GM12878 (cell line): ENCODE measurements around the gene EXOC4.

Experiments
- ATF3 ChIP-seq: IDR thresholded peaks from 2 replicates; pipeline ENCODE4 v1.6.1; 2011; ENCODE audit warnings: low read depth, mild to moderate bottlenecking, low read length, moderate library complexity, borderline replicate concordance; ENCODE audit errors: extremely low read depth
- CEBPB ChIP-seq, 2 experiments: fragments of 150-350 bp in 1 of 2; IDR thresholded peaks; 2 replicates each; pipeline ENCODE4 v1.6.1; 2012 to 2014; ENCODE audit warnings: low read depth in 2 of 2, low read length in 2 of 2, borderline replicate concordance in 1 of 2, inconsistent platforms in 1 of 2
- CTCF ChIP-seq, 3 experiments: IDR thresholded peaks in 2 of 3; conservative IDR thresholded peaks in 1 of 3; 2 replicates each; pipeline ENCODE4 v1.5.1; 2011; ENCODE audit warnings: low read depth in 3 of 3, low read length in 3 of 3, mild to moderate bottlenecking in 3 of 3, control low read depth in 2 of 3, moderate library complexity in 2 of 3, inconsistent platforms in 1 of 3, mixed read lengths in 1 of 3; ENCODE audit not compliant: control insufficient read depth in 2 of 3, insufficient read depth in 1 of 3; ENCODE audit errors: extremely low read depth in 1 of 3
- ESRRA ChIP-seq: IDR thresholded peaks from 2 replicates; pipeline ENCODE4 v1.6.1; 2012; ENCODE audit warnings: mild to moderate bottlenecking, low read length, improper control_type of control experiment
- JUNB ChIP-seq: IDR thresholded peaks from 2 replicates; pipeline ENCODE4 v1.6.1; 2016; ENCODE audit warnings: antibody characterized with exemption, mild to moderate bottlenecking
- MAX ChIP-seq: IDR thresholded peaks from 2 replicates; pipeline ENCODE4 v1.6.1; 2012; ENCODE audit warnings: low read depth, low read length, improper control_type of control experiment
- MXI1 ChIP-seq: fragments of 150-350 bp; IDR thresholded peaks from 2 replicates; pipeline ENCODE4 v1.6.1; 2011; ENCODE audit warnings: low read depth, mild to moderate bottlenecking, inconsistent platforms, low read length, improper control_type of control experiment
- POLR2AphosphoS5 ChIP-seq: IDR thresholded peaks from 2 replicates; pipeline ENCODE4 v1.6.1; 2011; ENCODE audit warnings: mild to moderate bottlenecking, low read length, inconsistent platforms
- RAD21 ChIP-seq: IDR thresholded peaks from 2 replicates; pipeline ENCODE4 v1.6.1; 2011; ENCODE audit warnings: mild to moderate bottlenecking, low read depth, low read length, moderate library complexity; ENCODE audit not compliant: insufficient read depth
- SP1 ChIP-seq: IDR thresholded peaks from one replicate; pipeline ENCODE4 v1.6.1; 2011; ENCODE audit warnings: low read depth, low read length
- TAF1 ChIP-seq: IDR thresholded peaks from 2 replicates; pipeline ENCODE4 v1.6.1; 2011; ENCODE audit warnings: mild to moderate bottlenecking, low read depth, low read length, borderline replicate concordance
- TCF12 ChIP-seq: IDR thresholded peaks from 2 replicates; pipeline ENCODE4 v1.6.1; 2011; ENCODE audit warnings: low read depth, mild to moderate bottlenecking, low read length

GRCh38 chr7:133309333-133309732 lies 56.5 kb downstream of the EXOC4 start:
- no peak for TF ChIP-seq MXI1
- no peak for TF ChIP-seq POLR2AphosphoS5
- no peak for TF ChIP-seq ATF3
- TF ChIP-seq SP1: no peak
- no peak for TF ChIP-seq CTCF (IDR thresholded peaks at IDR 0.05 in 2 of 3, conservative IDR thresholded peaks at IDR 0.05 in 1 of 3; ENCODE audit: control insufficient read depth in 2 of 3, extremely low read depth in 1 of 3, insufficient read depth in 1 of 3, low read depth in 3 of 3, low read length in 3 of 3)
- TF ChIP-seq TCF12: no peak
- no peak for TF ChIP-seq CEBPB (IDR thresholded peaks at IDR 0.05; ENCODE audit: borderline replicate concordance in 1 of 2, low read depth in 2 of 2, low read length in 2 of 2)
- TF ChIP-seq ESRRA: no peak
- TF ChIP-seq RAD21: no peak
- TF ChIP-seq MAX: no peak
- TF ChIP-seq JUNB: no peak
- no peak for TF ChIP-seq TAF1
